Karpas-422 (cell line): ENCODE results near the gene OR4A15. TPM values are rescaled to one million over a fixed set of nuclear protein-coding genes. Genes with fewer than 3 reads are reported as not detected.

Experiments used
- small RNA-seq: library from RNA; depleted of rRNA; stranded (forward); fragments of <200 nt; gene quantifications from one replicate; pipeline ENCODE3, GENCODE V24; 2014
- total RNA-seq: library from RNA; depleted of rRNA; stranded (reverse); fragments of >200 nt; shearing (Covaris generic); gene quantifications from 2 replicates; pipeline ENCODE4 v1.2.3, GENCODE V29; 2014; ENCODE audit warnings: low replicate concordance; rRNA removed

Gene OR4A15
- total RNA-seq, 1 experiment from 2014 or later: not detected

Small RNA genes within 50 kb of the gene (small RNA-seq; reads per million reads assigned to genes)
- gene OR4X7P: not detected

Other genes starting within 250 kb of the OR4A15 start
- not detected in 2 replicates for gene TRIM48, start 105.8 kb upstream of the OR4A15 start, total RNA-seq
- not detected in 2 replicates for gene OR4A16, start 24.8 kb upstream of the OR4A15 start, total RNA-seq
- gene OR4C15, start 186.5 kb downstream of the OR4A15 start, total RNA-seq: not detected in 2 replicates
- not detected in 2 replicates for gene OR4C16, start 204.2 kb downstream of the OR4A15 start, total RNA-seq
- gene OR4C11, start 239.7 kb downstream of the OR4A15 start, total RNA-seq: not detected in 2 replicates